Mammary epithelial cell (primary cell): Measurements from ENCODE around the gene SLCO4A1.

ENCODE experiments used
- EZH2 ChIP-seq: IDR thresholded peaks from 2 replicates; pipeline ENCODE4 v1.6.1; 2012; ENCODE audit warnings: low read length, inconsistent platforms, borderline replicate concordance
- TF ChIP-seq, protein P1 (sequence below), 2 donors: IDR thresholded peaks in 1 of 2; conservative IDR thresholded peaks in 1 of 2; 2 replicates each; pipeline ENCODE4 v1.5.1; 2011 to 2012; ENCODE audit warnings: inconsistent platforms in 2 of 2, low read length in 2 of 2, mild to moderate bottlenecking in 2 of 2, control low read depth in 1 of 2, low read depth in 1 of 2; ENCODE audit not compliant: insufficient read depth in 1 of 2; ENCODE audit errors: extremely low read depth in 1 of 2

DNA sequence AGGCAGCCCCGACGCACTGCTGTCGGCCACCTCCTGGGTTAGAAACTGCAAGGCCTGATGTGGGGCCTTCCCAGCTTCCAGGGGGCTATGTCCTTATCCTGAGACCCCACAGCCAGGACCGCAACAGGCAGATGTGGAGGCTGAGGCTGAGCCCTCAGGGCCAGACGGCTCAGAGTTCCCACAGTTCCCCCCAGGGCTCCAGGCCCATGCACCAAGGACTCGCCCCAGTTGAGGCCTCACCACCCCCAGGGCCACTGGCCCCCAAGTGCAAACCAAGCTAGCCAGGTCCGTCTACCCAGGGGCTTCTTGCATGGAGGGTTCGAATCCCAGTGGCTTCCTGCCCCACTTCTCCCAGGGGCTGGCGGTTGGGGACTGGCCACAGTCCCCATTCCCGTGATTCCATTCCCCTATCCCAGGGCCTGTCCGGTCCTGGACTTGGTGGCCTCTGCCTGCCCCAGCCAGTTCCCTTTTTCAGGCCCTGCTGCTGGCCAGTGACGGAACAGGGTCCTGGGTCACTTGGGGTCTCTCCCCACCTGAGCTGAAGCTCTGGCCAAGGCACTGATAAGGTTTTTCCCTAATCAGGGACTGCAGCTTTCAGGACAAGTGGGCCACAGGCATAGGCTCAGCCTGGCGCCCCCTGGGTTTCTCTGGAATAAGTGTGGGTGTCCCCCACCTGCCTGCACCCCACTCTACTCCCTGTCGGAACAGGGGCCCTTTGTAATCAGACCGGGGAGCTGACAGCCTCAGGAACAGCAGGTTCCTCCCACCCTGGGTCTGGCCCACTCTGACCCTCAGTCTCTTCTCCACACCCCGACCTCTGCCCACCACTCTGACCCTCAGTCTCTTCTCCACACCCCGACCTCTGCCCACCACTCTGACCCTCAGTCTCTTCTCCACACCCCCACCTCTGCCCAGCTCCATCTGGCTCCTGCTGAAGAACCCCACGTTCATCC, 22.0 kb downstream of the SLCO4A1 start:
- TF ChIP-seq, protein P1, sequence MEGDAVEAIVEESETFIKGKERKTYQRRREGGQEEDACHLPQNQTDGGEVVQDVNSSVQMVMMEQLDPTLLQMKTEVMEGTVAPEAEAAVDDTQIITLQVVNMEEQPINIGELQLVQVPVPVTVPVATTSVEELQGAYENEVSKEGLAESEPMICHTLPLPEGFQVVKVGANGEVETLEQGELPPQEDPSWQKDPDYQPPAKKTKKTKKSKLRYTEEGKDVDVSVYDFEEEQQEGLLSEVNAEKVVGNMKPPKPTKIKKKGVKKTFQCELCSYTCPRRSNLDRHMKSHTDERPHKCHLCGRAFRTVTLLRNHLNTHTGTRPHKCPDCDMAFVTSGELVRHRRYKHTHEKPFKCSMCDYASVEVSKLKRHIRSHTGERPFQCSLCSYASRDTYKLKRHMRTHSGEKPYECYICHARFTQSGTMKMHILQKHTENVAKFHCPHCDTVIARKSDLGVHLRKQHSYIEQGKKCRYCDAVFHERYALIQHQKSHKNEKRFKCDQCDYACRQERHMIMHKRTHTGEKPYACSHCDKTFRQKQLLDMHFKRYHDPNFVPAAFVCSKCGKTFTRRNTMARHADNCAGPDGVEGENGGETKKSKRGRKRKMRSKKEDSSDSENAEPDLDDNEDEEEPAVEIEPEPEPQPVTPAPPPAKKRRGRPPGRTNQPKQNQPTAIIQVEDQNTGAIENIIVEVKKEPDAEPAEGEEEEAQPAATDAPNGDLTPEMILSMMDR (conservative IDR thresholded peaks at IDR 0.05 in 1 of 2, IDR thresholded peaks at IDR 0.05 in 1 of 2; ENCODE audit: extremely low read depth in 1 of 2, insufficient read depth in 1 of 2, low read depth in 1 of 2, low read length in 2 of 2) = no peak
- TF ChIP-seq EZH2 = no peak
